Right lobe of liver (tissue), 4 donors: Measurements from ENCODE around the gene DLL1.

ENCODE experiments used
- POLR2A ChIP-seq: fragments of 450-650 bp; IDR thresholded peaks from one replicate; pipeline ENCODE4 v1.6.1; 2017; ENCODE audit warnings: antibody characterized with exemption, mild to moderate bottlenecking
- TF ChIP-seq, protein P1 (sequence below), 4 donors: fragments of 200-600 bp in 3 of 4; fragments of 450-650 bp in 1 of 4; IDR thresholded peaks; one replicate each; pipeline versions ENCODE4 v1.5.1 to v1.8.0; 2016 to 2022; ENCODE audit warnings: antibody characterized with exemption in 4 of 4, mild to moderate bottlenecking in 2 of 4
- donor health status: DM: no; HTN: no; CAD: no.
- donor health status: DM: no; HTN: no; CAD: no.
- donor health status: DM: no; HTN: yes; CAD: no.

DNA sequence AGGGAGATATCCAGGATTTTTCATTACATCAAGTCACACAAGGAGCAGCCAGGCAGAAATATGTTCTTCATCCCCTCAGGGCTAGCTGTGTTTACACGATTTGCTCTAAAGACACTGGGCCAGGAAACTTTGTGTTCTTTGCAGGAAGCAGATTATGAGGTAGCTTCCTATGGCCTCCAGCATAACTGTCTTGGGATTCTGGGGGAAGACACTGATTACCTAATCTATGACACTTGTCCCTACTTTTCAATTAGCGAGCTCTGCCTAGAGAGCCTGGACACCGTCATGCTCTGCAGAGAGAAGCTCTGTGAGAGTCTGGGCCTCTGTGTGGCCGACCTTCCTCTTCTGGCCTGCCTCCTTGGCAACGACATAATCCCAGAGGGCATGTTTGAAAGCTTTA lies 26.8 kb upstream of the DLL1 start:
- TF ChIP-seq POLR2A = no peak
- TF ChIP-seq, protein P1, sequence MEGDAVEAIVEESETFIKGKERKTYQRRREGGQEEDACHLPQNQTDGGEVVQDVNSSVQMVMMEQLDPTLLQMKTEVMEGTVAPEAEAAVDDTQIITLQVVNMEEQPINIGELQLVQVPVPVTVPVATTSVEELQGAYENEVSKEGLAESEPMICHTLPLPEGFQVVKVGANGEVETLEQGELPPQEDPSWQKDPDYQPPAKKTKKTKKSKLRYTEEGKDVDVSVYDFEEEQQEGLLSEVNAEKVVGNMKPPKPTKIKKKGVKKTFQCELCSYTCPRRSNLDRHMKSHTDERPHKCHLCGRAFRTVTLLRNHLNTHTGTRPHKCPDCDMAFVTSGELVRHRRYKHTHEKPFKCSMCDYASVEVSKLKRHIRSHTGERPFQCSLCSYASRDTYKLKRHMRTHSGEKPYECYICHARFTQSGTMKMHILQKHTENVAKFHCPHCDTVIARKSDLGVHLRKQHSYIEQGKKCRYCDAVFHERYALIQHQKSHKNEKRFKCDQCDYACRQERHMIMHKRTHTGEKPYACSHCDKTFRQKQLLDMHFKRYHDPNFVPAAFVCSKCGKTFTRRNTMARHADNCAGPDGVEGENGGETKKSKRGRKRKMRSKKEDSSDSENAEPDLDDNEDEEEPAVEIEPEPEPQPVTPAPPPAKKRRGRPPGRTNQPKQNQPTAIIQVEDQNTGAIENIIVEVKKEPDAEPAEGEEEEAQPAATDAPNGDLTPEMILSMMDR (IDR thresholded peaks at IDR 0.05) = no peak
